VCaP (cell line): Measurements from ENCODE around the gene PNO1.

Source experiments
- H3K27ac ChIP-seq: fragments of 450-650 bp; 2 replicates; pipeline ENCODE4 v1.5.1; 2017
- TF ChIP-seq, protein P1 (sequence below): fragments of 450-650 bp; conservative IDR thresholded peaks from 2 replicates; pipeline ENCODE4 v1.5.1; 2017; ENCODE audit warnings: mild to moderate bottlenecking, moderate library complexity

PNO1 gene

DNA sequence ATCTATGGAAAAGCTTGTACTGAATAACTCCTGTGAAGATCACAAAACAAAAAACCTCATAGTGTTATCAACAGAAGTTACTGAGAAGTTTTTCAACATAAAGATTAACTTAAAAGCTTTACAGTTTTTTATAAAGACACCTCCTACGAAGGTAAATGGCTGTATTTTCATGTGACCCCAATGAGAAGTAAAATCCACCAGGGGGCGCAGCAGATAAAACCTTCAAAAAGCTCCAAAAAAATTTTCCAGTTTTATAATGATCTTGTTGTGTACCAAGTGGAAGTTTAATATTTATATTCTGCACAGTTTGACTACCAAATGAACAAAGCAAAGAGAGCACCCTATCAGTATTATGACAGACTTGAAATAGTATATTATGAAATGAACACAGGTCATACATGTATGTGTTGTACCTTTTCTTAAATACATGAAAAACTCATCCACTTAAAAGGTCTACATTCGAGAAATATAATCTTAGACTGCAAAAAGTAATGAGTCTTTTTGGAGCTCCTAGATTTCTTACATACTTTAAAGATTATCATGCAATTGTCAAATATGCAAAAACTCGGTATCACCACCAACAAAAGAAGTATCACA is 38.5 kb downstream of the PNO1 start:
- TF ChIP-seq, protein P1, sequence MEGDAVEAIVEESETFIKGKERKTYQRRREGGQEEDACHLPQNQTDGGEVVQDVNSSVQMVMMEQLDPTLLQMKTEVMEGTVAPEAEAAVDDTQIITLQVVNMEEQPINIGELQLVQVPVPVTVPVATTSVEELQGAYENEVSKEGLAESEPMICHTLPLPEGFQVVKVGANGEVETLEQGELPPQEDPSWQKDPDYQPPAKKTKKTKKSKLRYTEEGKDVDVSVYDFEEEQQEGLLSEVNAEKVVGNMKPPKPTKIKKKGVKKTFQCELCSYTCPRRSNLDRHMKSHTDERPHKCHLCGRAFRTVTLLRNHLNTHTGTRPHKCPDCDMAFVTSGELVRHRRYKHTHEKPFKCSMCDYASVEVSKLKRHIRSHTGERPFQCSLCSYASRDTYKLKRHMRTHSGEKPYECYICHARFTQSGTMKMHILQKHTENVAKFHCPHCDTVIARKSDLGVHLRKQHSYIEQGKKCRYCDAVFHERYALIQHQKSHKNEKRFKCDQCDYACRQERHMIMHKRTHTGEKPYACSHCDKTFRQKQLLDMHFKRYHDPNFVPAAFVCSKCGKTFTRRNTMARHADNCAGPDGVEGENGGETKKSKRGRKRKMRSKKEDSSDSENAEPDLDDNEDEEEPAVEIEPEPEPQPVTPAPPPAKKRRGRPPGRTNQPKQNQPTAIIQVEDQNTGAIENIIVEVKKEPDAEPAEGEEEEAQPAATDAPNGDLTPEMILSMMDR: peak; percentile 68
- H3K27ac ChIP-seq: no peak overlapping the region; the same call in 1 of the 2 replicates

DNA sequence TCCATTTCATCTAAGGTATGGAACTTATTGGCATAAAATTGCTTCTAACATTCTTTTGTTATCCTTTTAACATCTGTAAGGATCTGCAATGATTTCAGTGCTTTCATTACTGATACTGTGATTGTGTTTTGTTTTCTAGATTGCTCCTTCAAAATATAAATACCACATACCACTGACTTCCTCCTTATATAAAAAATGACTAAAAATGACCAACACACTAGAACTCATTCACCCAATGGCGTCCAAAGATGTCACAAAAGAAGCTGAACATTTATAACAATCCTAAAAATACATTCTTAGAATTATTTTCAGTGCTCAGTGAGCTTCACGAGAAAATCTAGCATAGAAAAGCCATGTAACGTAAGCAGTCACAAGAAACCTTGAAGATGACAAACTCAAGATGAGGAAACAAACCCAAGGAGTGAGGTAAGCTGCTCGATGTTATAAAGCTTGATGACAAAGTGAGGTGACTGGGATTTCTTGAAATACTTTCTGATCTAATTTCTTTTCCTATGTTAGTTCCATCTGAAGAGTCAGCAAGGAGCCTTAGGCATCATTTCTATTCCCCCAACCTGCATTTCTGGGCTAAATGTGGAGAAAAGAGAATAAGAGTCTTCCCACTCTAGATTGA is 42.6 kb downstream of the PNO1 start:
- TF ChIP-seq, protein P1: no peak
- no peak overlapping the region for H3K27ac ChIP-seq

DNA sequence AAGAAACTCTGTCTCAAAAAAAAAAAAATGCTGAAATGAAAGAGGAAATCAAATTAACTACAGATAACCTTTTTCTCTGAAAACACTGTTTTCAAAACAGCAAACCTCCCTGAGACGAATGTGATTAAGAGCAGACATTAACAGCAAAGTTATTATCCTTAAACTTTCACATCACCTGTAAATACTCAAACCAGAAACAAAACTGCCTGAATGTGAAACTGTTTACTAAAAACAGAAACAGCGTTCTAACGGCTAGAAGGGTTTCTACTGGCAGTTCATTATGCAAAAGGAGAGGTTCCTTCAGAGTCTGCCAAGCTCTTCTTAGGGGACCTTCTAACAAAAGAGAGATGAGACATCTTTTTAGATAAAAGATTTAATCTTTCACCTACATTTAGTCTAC is 45.9 kb downstream of the PNO1 start:
- TF ChIP-seq, protein P1: no peak
- no peak overlapping the region for H3K27ac ChIP-seq

DNA sequence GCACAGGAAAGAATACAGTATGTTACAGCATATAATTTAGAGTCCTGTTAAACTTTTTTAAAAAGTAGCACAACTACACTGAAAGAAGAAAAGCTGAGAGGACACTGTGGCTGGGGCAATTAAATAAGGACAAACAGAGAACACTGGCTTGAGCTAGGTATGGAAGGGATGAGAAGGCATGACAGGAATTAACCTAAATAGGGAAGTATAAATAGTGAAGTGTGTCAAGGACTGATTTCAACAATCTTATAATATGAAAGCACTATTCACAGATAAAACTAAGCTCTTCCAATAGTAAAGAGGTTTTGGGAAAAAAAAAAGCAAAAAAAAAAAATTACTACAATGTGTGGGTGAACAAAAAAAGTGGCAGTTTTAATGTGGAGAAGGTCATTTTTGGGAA is 49.1 kb downstream of the PNO1 start:
- H3K27ac ChIP-seq: no peak overlapping the region
- TF ChIP-seq, protein P1: no peak

DNA sequence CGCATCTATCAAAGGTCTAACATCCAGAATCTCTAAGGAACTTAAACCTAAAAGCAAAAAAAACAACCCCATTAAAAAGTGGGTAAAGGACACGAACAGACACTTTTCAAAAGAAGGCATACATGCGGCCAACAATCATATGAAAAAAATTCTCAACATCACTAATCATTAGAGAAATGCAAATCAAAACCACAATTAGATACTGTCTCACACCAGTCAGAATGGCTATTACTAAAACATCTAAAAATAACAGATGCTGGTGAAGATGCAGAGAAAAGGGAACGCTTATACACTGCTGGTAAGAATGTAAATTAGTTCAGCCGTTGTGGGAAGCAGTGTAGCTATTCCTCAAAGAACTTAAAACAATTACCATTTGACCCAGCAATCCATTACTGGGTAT is 56.7 kb downstream of the PNO1 start:
- H3K27ac ChIP-seq: no peak overlapping the region
- TF ChIP-seq, protein P1: no peak

DNA sequence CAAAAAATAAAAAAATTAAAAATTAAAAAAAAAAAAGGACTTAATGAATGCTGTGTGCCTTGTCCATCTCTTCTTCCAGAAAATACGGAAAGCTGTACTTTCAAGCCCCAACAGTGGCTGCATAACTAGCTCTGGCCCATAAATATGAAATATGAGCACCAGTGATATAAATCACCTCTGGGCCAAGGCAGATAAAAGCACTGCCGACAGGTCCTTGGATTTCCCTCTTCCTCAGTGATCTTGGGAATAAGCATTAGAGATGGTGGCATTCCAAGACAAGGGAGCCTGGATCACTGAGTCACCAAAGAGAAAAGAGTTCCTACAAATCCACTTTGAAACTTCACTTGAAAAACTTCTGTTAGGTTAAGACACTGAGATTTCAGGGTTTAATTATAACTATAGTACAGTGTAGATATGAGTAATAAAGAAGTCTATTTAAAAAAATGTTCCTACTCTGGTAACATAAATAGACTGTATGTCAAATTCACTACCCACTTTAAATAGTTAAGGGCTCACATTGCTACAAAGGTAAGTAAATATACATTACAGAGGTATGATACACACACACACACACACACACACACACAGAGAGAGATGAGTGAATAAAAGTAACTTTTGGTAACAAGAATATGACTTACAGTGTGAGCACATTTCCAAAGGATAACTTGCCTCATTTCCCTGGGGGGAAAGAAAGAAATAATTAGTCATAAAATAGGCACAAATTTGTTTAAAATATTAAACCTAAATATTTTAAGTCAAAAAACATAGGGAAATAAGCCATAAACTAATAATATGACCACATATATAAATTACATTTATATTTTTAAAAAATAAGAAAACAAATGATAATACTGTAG is 59.0 kb downstream of the PNO1 start:
- TF ChIP-seq, protein P1: no peak
- no peak overlapping the region for H3K27ac ChIP-seq

DNA sequence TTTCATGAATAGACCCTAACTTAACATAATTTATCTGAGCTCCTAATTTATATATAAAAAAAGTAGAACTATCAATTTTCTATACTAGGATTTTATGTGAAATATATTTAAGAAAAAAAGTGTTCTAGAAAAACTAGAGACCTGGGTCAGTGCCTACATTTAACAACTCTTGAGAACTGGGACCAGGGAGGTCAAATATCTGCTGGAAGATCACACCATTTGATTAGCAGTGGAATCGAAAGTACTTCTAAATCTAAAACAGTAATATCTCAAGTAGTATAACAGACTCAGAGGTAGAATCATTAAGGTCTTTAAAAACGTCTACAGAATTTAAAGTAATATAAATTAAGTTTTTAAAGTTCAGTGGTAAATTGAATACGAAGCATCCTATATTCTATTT is 60.0 kb downstream of the PNO1 start:
- no peak overlapping the region for H3K27ac ChIP-seq
- TF ChIP-seq, protein P1: no peak
